ENCODE results near the gene C17orf113.

DNA sequence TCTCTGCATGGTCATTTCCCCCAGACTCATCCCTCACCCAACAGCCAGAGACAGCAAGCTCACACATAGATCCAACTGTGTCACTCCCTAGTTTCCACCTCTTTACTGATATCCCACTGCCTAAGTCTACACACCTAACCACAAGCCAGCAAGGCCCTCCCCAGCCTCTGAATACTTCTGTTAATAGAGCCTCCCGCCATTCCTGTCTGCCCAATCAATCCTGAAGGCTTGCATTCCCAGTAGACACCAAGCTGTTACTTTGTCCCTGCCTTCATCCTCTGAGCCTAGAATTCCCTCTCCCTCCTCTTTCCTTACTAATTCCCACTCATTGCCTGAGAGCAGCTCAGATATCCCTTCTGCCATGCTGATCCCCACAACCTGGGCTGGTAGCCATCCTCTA is 4.7 kb downstream of the C17orf113 start:
- TF ChIP-seq, protein P1, sequence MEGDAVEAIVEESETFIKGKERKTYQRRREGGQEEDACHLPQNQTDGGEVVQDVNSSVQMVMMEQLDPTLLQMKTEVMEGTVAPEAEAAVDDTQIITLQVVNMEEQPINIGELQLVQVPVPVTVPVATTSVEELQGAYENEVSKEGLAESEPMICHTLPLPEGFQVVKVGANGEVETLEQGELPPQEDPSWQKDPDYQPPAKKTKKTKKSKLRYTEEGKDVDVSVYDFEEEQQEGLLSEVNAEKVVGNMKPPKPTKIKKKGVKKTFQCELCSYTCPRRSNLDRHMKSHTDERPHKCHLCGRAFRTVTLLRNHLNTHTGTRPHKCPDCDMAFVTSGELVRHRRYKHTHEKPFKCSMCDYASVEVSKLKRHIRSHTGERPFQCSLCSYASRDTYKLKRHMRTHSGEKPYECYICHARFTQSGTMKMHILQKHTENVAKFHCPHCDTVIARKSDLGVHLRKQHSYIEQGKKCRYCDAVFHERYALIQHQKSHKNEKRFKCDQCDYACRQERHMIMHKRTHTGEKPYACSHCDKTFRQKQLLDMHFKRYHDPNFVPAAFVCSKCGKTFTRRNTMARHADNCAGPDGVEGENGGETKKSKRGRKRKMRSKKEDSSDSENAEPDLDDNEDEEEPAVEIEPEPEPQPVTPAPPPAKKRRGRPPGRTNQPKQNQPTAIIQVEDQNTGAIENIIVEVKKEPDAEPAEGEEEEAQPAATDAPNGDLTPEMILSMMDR (conservative IDR thresholded peaks at IDR 0.05; ENCODE audit: low read depth, low read length), result no peak
- TF ChIP-seq EZH2 (IDR thresholded peaks at IDR 0.05; ENCODE audit: low read length, unreplicated experiment), result no peak
